ENCODE measurements around the gene C8B.

The C8B gene

DNA sequence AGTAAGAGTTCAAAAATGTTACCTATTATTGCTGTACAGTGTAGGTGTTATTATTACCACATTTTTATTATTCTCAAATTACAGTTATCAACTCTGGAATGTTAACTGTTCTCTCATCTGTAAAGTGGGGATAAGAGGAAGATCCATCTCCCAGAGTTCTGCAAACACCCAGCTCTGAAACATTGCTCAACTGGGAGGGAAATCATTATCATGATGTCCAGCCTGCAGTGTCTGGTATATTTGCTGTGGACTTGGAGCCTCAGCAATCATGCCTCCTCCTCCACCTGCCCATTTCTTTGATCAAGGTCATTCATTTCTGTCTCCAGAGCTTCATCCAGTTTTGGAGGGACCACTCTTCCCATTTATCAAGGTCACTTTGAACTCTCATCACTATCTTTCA, 71.8 kb downstream of the C8B start:
- no peak for DNase-seq

DNA sequence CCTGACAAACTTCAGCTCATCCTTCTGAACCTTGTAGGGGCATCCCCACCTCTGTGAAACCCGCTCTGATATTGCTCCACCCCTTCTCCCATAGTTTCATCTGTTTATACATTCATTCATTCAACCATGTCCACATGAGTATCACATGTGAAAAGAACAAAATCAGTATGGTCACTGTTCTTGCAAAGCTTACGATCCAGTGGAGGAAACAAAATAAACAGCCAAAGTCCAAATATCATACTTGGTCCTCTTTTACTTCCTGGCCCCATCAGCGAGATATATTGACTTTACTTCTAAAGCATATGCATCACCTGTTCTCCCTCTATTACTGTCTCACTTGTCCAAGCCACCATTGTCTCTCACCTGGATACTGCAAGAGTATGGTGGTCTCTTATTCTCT, 75.6 kb downstream of the C8B start:
- no peak for DNase-seq

DNA sequence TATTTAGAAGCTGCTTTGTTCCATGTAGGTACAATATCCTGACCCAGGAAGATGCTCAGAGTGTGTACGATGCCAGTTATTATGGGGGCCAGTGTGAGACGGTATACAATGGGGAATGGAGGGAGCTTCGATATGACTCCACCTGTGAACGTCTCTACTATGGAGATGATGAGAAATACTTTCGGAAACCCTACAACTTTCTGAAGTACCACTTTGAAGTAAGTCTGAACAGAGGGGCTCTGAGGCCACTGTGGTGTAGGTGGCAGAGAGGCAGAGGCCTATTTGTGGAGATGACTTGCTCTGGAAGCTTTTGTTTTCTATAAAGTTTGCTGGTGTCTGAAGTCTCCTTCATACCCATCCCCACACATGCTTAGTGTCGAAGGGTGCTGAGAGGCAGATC, 84.4 kb downstream of the C8B start:
- DNase-seq, result no peak

DNA sequence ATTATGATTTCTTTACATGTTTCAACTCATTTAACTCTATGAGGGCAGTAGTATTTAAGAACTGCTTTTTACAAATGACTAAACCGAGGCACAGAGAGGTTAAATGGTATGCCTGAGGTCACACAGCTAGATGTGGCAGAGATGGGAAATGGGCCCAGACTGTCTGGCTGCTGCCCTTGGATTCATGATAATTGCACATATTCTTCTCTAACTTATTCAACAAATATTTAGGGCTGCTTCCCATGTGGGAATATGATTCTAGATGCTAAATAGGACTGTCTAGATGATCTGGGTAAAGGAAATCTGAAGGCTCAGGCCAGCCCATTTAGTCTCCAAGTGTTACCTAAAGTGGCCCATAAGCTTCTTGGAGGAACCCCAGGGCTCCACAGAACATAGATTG, 85.0 kb downstream of the C8B start:
- DNase-seq, result no peak

Data from inflammatory macrophage treated with lipopolysaccharide for 1 hour (primary cell).